Transverse colon (tissue), 4 donors: ENCODE measurements around the gene DROSHA. TPM values are rescaled to one million over a fixed set of nuclear protein-coding genes. Genes with fewer than 3 reads are reported as not detected.
A peak's percentile ranks its signal among the peaks of the same experiment; 100 is the strongest.

Experiments
- DNase-seq: peaks from one replicate; pipeline ENCODE4 v3.0.0-alpha.2; 2019
- H3K27ac ChIP-seq, 4 donors: fragments of 200-600 bp; sonication (generic); 2 replicates each; pipeline ENCODE4 v1.5.1; 2016 to 2018; ENCODE audit warnings: inconsistent platforms in 4 of 4
- H3K27me3 ChIP-seq: fragments of 200-600 bp; sonication (generic); 2 replicates; pipeline ENCODE4 v1.5.1; 2017; ENCODE audit warnings: inconsistent platforms
- H3K36me3 ChIP-seq, 4 donors: fragments of 200-600 bp; sonication (generic); 2 replicates each; pipeline ENCODE4 v1.5.1; 2017 to 2019; ENCODE audit warnings: inconsistent platforms in 4 of 4
- H3K4me1 ChIP-seq, 4 donors: fragments of 200-600 bp; sonication (generic); 2 replicates each; pipeline ENCODE4 v1.5.1; 2017 to 2020; ENCODE audit warnings: inconsistent platforms in 4 of 4
- H3K4me3 ChIP-seq, 4 donors: fragments of 200-600 bp; sonication (generic); 1 replicate in 1 of 4; 2 replicates in 3 of 4; pipeline versions ENCODE4 v1.5.1 to v1.6.1; 2017 to 2019; ENCODE audit warnings: inconsistent platforms in 4 of 4
- H3K9me3 ChIP-seq, 2 donors: fragments of 200-600 bp; sonication (generic); 2 replicates each; pipeline ENCODE4 v1.5.1; 2017 to 2019; ENCODE audit warnings: inconsistent platforms in 2 of 2
- EP300 ChIP-seq: sonication (generic); formaldehyde crosslinking; IDR thresholded peaks from one replicate; pipeline ENCODE4 v1.6.1; 2017; ENCODE audit warnings: antibody characterized with exemption, low read depth
- POLR2A ChIP-seq: fragments of 450-650 bp; IDR thresholded peaks from one replicate; pipeline ENCODE4 v1.6.1; 2016; ENCODE audit warnings: antibody characterized with exemption, mild to moderate bottlenecking, moderate library complexity
- POLR2AphosphoS5 ChIP-seq, 3 donors: sonication (generic); formaldehyde crosslinking; IDR thresholded peaks; one replicate each; pipeline ENCODE4 v1.6.1; 2016; ENCODE audit warnings: antibody characterized with exemption in 3 of 3
- WGBS, 2 donors: methylation state at CpG; one replicate each; pipeline ENCODE4 v1.1.5; 2018; ENCODE audit warnings: low coverage in 1 of 2; 5-methylcytosine and 5-hydroxymethylcytosine counted together
- in situ Hi-C, 4 donors: fragments of 200-750 bp; cut with MboI; loops; one replicate each; pipeline versions ENCODE4 v1.15.0 to v1.15.1; 2017; ENCODE audit warnings: low sequenced_read_pairs in 3 of 4, low pct_ligation_motif_present in 1 of 4, low pct_unique_long_range_greater_than_20kb in 1 of 4
- intact Hi-C: fragments of 100-400 bp; cut with DNase I; formaldehyde crosslinking; loops from one replicate; pipeline ENCODE4 v1.15.1; 2023; ENCODE audit warnings: low total_unique reads
- total RNA-seq, 4 donors: library from RNA; depleted of rRNA; stranded (reverse); fragments of >200 nt; gene quantifications; one replicate each; pipeline ENCODE4 v1.1.0, GENCODE V29; 2016
- TF ChIP-seq, protein P1 (sequence below), 5 experiments: fragments of 200-600 bp in 3 of 5; fragments of 450-650 bp in 2 of 5; sonication (generic) in 3 of 5; IDR thresholded peaks; 1 replicate in 2 of 5; 2 replicates in 3 of 5; pipeline ENCODE4 v1.5.1; 2016 to 2017; ENCODE audit warnings: antibody characterized with exemption in 5 of 5, inconsistent platforms in 3 of 5, mild to moderate bottlenecking in 2 of 5, moderate library complexity in 1 of 5

The DROSHA gene
- total RNA-seq, 4 donors from 2014 or later = 32.2 to 503 (median 47.4) TPM

DNA sequence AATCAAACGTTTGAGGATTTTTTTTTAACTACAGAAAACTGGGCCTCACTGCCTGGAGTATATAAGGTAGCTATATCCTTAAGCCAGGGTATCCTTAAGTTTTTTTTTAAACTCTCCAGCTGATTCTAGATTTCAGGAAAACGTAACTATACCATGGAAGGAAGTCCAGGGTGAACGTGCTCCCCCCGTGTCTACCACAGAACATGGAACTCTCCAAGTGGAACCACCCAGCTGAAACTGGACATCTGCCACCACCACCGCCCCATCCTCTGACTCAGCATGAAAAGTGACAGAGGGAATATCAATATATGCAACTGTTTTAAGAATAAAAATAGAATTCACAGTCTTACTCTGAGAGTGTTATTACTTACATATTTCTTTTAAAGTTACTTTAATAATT lies 61.3 kb downstream of the DROSHA start:
- H3K9me3 ChIP-seq = no peaks in the 10 kb centered on the region
- peak; percentile 10 for DNase-seq
- peaks cover 0 to 7% (median 0%) of the 10 kb centered on the region in 4 donors for H3K4me1 ChIP-seq
- in situ Hi-C loops (no loop called here), intact Hi-C loops (no loop called here)
- peaks cover 0 to 20% (median 0%) of the 10 kb centered on the region in 4 donors for H3K36me3 ChIP-seq
- no peak overlapping the region for H3K4me3 ChIP-seq
- H3K27me3 ChIP-seq = no peaks in the 10 kb centered on the region
- H3K27ac ChIP-seq = no peak overlapping the region
- WGBS, 2 donors = 64 to 77% methylated on average over 5 of the region's 5 CpGs
- TF ChIP-seq EP300 (no peak), POLR2AphosphoS5 (IDR thresholded peaks at IDR 0.05) (no peak), POLR2A (no peak)
- TF ChIP-seq, protein P1, sequence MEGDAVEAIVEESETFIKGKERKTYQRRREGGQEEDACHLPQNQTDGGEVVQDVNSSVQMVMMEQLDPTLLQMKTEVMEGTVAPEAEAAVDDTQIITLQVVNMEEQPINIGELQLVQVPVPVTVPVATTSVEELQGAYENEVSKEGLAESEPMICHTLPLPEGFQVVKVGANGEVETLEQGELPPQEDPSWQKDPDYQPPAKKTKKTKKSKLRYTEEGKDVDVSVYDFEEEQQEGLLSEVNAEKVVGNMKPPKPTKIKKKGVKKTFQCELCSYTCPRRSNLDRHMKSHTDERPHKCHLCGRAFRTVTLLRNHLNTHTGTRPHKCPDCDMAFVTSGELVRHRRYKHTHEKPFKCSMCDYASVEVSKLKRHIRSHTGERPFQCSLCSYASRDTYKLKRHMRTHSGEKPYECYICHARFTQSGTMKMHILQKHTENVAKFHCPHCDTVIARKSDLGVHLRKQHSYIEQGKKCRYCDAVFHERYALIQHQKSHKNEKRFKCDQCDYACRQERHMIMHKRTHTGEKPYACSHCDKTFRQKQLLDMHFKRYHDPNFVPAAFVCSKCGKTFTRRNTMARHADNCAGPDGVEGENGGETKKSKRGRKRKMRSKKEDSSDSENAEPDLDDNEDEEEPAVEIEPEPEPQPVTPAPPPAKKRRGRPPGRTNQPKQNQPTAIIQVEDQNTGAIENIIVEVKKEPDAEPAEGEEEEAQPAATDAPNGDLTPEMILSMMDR (IDR thresholded peaks at IDR 0.05) = no peak

DNA sequence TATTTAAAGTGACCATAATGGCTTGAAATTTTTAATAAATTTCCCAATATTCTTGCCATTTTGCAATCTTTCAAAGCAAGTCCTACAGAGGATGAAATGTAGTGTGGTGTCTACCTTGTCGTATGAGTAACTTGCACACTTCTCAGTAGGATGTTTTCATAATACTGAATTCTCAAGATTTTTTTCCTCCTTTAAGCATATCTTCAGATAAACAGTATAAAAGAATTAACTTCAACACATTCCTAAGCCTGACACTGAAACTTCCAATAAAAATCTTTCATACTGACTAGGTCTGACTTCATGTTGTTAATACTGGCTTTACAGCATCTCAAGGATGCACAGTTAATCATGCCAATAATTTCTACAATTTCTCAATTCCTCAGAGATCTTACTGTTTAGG lies 62.0 kb downstream of the DROSHA start:
- WGBS, 2 donors = 85 to 89% methylated on average over 1 of the region's 1 CpG
- Histone ChIP-seq H3K36me3 (peaks cover 0 to 27% (median 0%) of the 10 kb centered on the region in 4 donors), H3K4me3 (no peak overlapping the region), H3K27me3 (no peaks in the 10 kb centered on the region), H3K27ac (no peak overlapping the region), H3K4me1 (peaks cover 0 to 7% (median 0%) of the 10 kb centered on the region in 4 donors), H3K9me3 (no peaks in the 10 kb centered on the region)
- no peak for TF ChIP-seq POLR2A
- TF ChIP-seq, protein P1 (IDR thresholded peaks at IDR 0.05) = no peak
- no peak for TF ChIP-seq POLR2AphosphoS5 (IDR thresholded peaks at IDR 0.05)
- TF ChIP-seq EP300 = no peak
- DNase-seq = no peak
- intact Hi-C loops (no loop called here), in situ Hi-C loops (no loop called here)

DNA sequence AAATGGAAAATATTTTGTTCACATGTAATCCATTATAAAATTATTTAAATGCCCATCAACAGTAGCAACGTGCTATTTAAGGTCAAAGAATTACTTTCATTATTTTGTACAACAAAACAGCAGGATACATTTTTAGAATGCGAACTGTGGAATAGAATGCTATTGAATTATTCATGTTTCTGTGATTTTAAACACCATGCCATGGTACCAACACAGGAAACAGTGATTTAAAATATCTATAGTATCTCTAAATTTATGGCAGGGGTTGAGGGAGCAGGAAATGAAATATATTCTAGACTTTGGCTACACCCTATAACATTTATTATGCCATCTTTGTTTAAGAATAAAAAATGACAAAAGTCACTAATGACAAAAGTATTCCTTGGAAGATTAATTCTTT lies 62.4 kb downstream of the DROSHA start:
- Histone ChIP-seq H3K4me3 (no peak overlapping the region), H3K9me3 (no peaks in the 10 kb centered on the region), H3K27ac (no peak overlapping the region), H3K36me3 (peaks cover 0 to 29% (median 0%) of the 10 kb centered on the region in 4 donors), H3K4me1 (peaks cover 0 to 7% (median 0%) of the 10 kb centered on the region in 4 donors), H3K27me3 (no peaks in the 10 kb centered on the region)
- no peak for DNase-seq
- 91 to 97% methylated on average over 2 of the region's 2 CpGs for WGBS, 2 donors
- in situ Hi-C loops = no loop called here
- intact Hi-C loops = no loop called here
- TF ChIP-seq, protein P1 (IDR thresholded peaks at IDR 0.05) = no peak

DNA sequence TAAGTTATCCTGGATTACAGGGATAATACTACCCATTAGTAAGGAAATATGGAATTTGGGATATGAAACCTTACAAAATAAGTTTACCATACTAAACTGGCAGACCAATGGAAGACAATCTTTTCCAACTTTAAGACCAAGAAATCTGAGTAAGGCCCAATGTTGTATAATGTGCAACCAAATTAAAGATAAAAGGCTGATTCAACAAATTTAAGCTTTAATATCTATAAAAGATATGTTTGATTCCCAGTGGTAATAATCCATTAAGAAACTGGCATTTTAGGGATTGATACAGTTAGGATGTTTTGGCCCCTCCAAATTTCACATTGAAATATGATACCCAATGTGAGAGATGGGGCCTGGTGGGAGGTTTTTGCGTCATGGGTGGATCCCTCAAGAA lies 66.6 kb downstream of the DROSHA start:
- no peak overlapping the region for H3K27ac ChIP-seq
- H3K36me3 ChIP-seq = peaks cover 0 to 63% (median 5%) of the 10 kb centered on the region in 4 donors
- no peaks in the 10 kb centered on the region for H3K27me3 ChIP-seq
- TF ChIP-seq, protein P1 (IDR thresholded peaks at IDR 0.05) = no peak
- in situ Hi-C loops (no loop called here), intact Hi-C loops (no loop called here)
- no peaks in the 10 kb centered on the region for H3K4me1 ChIP-seq
- no peak for DNase-seq
- 100% methylated on average over 1 of the region's 1 CpG for WGBS, 2 donors
- H3K4me3 ChIP-seq = no peak overlapping the region
- H3K9me3 ChIP-seq = no peaks in the 10 kb centered on the region
